Measurements from ENCODE around the gene HMCN2.
"Not testable (repeated sequence)": the region's sequence is repeated elsewhere in the genome, so short reads cannot be mapped to it uniquely, and the experiment has no call there.

HMCN2 gene

GRCh38 chr9:130264414-130265350, 878 bp upstream of the HMCN2 start:
- no peak for DNase-seq (ENCODE audit: low read depth, low spot score)

GRCh38 chr9:130266236-130267098, 907 bp downstream of the HMCN2 start:
- no peak for DNase-seq (ENCODE audit: low read depth, low spot score)

GRCh38 chr9:130267930-130268329, 2.4 kb downstream of the HMCN2 start:
- no peak for DNase-seq (ENCODE audit: low read depth, low spot score)

GRCh38 chr9:130268521-130269211, 3.1 kb downstream of the HMCN2 start:
- DNase-seq (ENCODE audit: low read depth, low spot score): no peak

GRCh38 chr9:130271473-130271872, 5.9 kb downstream of the HMCN2 start:
- DNase-seq (ENCODE audit: low read depth, low spot score): no peak

GRCh38 chr9:130275156-130275555, 9.6 kb downstream of the HMCN2 start:
- no peak for DNase-seq (ENCODE audit: low read depth, low spot score)

GRCh38 chr9:130276121-130276520, 10.6 kb downstream of the HMCN2 start:
- peak; percentile 93 for DNase-seq (ENCODE audit: low read depth, low spot score)

- DNase-seq (ENCODE audit: low read depth, low spot score): no peak
Observed at GRCh38 chr9:130276955-130277354, 11.4 kb downstream of the HMCN2 start.

GRCh38 chr9:130277525-130277924, 12.0 kb downstream of the HMCN2 start:
- not testable (repeated sequence) for DNase-seq (ENCODE audit: low read depth, low spot score)

GRCh38 chr9:130283539-130284248, 18.1 kb downstream of the HMCN2 start:
- no peak for DNase-seq (ENCODE audit: low read depth, low spot score)

- no peak for DNase-seq (ENCODE audit: low read depth, low spot score)
Observed at GRCh38 chr9:130284249-130284625, 18.7 kb downstream of the HMCN2 start.

- no peak for DNase-seq (ENCODE audit: low read depth, low spot score)
Observed at GRCh38 chr9:130284690-130285089, 19.1 kb downstream of the HMCN2 start.

- DNase-seq (ENCODE audit: low read depth, low spot score): no peak
Observed at GRCh38 chr9:130285271-130285670, 19.7 kb downstream of the HMCN2 start.

- no peak for DNase-seq (ENCODE audit: low read depth, low spot score)
Observed at GRCh38 chr9:130286072-130286770, 20.7 kb downstream of the HMCN2 start.

GRCh38 chr9:130286781-130287428, 21.3 kb downstream of the HMCN2 start:
- no peak for DNase-seq (ENCODE audit: low read depth, low spot score)

- no peak for DNase-seq (ENCODE audit: low read depth, low spot score)
Observed at GRCh38 chr9:130287736-130288135, 22.2 kb downstream of the HMCN2 start.

- DNase-seq (ENCODE audit: low read depth, low spot score): no peak
Observed at GRCh38 chr9:130288393-130288792, 22.8 kb downstream of the HMCN2 start.

- DNase-seq (ENCODE audit: low read depth, low spot score): no peak
Observed at GRCh38 chr9:130288926-130289690, 23.5 kb downstream of the HMCN2 start.

GRCh38 chr9:130289711-130290241, 24.2 kb downstream of the HMCN2 start:
- DNase-seq (ENCODE audit: low read depth, low spot score): no peak

Data from astrocyte of the hippocampus (primary cell).